ENCODE data around the gene CD300H.

DNA sequence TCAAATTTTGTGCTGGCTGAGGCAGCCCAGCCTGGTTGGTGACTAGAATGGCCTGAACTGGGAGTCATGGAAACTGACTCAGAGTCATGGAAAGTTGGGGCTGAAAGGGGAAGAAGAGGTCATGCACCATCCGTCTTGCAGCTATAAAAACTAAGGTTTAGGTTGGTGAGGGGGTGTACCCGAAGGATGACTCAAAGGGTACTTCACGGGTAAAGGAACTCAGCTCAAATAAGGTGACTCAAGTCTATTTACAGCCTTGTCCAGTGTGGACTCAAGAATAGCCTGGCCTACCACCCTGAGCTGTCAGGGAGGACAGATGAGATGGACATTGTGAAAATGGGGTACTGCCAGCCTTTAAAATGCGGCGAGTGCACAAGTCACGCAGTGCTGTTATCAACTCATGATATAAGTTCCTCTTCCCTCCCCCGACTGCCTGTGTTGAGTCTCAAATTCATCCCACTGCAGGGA is 54.7 kb downstream of the CD300H start:
- TF ChIP-seq POLR2A (IDR thresholded peaks at IDR 0.05; ENCODE audit: low read depth, low read length) (no peak), TAF1 (IDR thresholded peaks at IDR 0.05; ENCODE audit: borderline replicate concordance, low read depth, low read length) (no peak), POLR2AphosphoS5 (IDR thresholded peaks at IDR 0.05; ENCODE audit: low read depth, low read length) (no peak)

Measured in GM12892 (cell line).